ENCODE data around the gene PTPRN2. TPM values are rescaled to one million over a fixed set of nuclear protein-coding genes. Genes with fewer than 3 reads are reported as not detected.

PTPRN2 gene
- total and polyA plus RNA-seq, 2 of the 13 experiments (the other 11 are each of a cell fraction or from before 2014, with no cell fraction given) = 2.5 to 24.2 TPM

DNA sequence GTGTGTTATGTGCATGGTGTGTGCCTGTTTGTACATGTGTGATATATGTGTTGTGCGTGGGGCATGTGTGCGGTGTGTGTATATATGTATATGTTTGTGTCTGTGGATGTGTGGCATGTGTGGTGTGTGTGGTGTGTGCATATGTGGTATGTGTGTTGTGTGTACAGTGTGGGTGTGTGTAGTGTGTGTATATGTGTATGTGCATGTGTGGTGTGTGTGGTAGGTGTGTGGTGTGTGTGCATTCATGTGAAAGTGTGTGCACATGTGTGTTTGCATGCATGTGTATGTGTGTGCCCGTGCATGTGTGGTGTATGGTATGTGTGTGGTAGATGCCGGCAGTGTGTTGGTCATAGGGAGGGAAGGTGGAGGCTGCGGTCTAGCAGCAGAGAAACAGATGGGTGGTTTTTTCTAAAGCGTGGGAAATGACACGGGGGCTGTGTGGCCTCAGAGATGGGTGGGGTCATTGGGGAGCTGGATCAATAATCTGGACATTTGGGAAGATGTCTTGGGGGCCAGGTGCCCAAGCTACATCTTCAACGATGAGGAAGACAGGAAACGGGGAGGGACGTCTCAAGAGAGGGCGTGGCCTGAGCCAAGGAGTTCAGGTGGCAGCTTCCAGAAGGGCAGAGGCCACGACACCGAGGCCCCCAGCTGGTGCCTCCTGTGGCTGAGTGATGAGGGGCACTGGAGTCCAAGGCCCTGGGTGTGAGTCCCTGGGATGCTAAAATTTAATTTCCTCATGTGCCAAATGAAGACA, 769.5 kb downstream of the PTPRN2 start:
- Histone ChIP-seq H3K9me3 (ENCODE audit: low read length) (no peaks in the 10 kb centered on the region), H3K4me1 (ENCODE audit: insufficient read depth, low read length) (no peaks in the 10 kb centered on the region), H3K4me3 (replicated peaks in 1 of 3; ENCODE audit: insufficient read depth in 1 of 3, low read depth in 2 of 3, low read length in 3 of 3) (no peak overlapping the region), H3K9ac (ENCODE audit: insufficient read depth, low read depth, low read length) (no peak overlapping the region), H3K27ac (ENCODE audit: extremely low read length, insufficient read depth, low read length) (no peak overlapping the region), H2AFZ (ENCODE audit: low read length) (no peak overlapping the region), H3K27me3 (ENCODE audit: control insufficient read depth in 1 of 2, insufficient read depth in 2 of 2, low read length in 2 of 2) (peaks cover 0 to 1% of the 10 kb centered on the region in 2 experiments; a peak in 1 of 5 replicates), H3K4me2 (ENCODE audit: low read depth, low read length) (no peak overlapping the region), H3K36me3 (replicated peaks in 1 of 2; ENCODE audit: control insufficient read depth in 1 of 2, insufficient read depth in 2 of 2, low read length in 2 of 2) (no peaks in the 10 kb centered on the region), H4K20me1 (ENCODE audit: insufficient read depth, low read length) (peaks cover 6% of the 10 kb centered on the region; the same call in 1 of the 2 replicates), H3K79me2 (ENCODE audit: insufficient read depth, low read length) (no peaks in the 10 kb centered on the region)
- DNase-seq (ENCODE audit: low spot score) (no peak), FAIRE-seq (no peak), ATAC-seq (no peak)
- ChIA-PET CTCF (ENCODE audit: low intra/inter-chr PET ratio, low total read pairs) (no interaction called here), POLR2A (no interaction called here)
- WGBS (ENCODE audit: low lambda C conversion rate) = 60% methylated on average over 13 of the region's 13 CpGs
- in situ Hi-C loops (cut with HindIII; ENCODE audit: extremely low pct_ligation_motif_present, low pct_unique_long_range_greater_than_20kb) (no loop called here), intact Hi-C loops (cut with micrococcal nuclease; ENCODE audit: unreplicated experiment) (no loop called here)
- BruUV-seq (replicated peaks) = no TSS peak
- no peak for TF ChIP-seq HOXA7 (CRISPR knock-in tag; IDR thresholded peaks at IDR 0.05)
- no peak for TF ChIP-seq NR2F6 (IDR thresholded peaks at IDR 0.05)
- TF ChIP-seq NR2F6 (CRISPR knock-in tag; IDR thresholded peaks at IDR 0.05) = no peak
- no peak for TF ChIP-seq ZNF713 (CRISPR knock-in tag; IDR thresholded peaks at IDR 0.05)
- TF ChIP-seq, protein P1, sequence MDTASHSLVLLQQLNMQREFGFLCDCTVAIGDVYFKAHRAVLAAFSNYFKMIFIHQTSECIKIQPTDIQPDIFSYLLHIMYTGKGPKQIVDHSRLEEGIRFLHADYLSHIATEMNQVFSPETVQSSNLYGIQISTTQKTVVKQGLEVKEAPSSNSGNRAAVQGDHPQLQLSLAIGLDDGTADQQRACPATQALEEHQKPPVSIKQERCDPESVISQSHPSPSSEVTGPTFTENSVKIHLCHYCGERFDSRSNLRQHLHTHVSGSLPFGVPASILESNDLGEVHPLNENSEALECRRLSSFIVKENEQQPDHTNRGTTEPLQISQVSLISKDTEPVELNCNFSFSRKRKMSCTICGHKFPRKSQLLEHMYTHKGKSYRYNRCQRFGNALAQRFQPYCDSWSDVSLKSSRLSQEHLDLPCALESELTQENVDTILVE (CRISPR knock-in tag; IDR thresholded peaks at IDR 0.05) = no peak
- no peak for TF ChIP-seq ZNF747 (CRISPR knock-in tag; IDR thresholded peaks at IDR 0.05; ENCODE audit: borderline replicate concordance)
- TF ChIP-seq TRIM24 (CRISPR knock-in tag; IDR thresholded peaks at IDR 0.05) = no peak
- TF ChIP-seq HNF4A (CRISPR knock-in tag; IDR thresholded peaks at IDR 0.05) = no peak
- TF ChIP-seq, protein P2, sequence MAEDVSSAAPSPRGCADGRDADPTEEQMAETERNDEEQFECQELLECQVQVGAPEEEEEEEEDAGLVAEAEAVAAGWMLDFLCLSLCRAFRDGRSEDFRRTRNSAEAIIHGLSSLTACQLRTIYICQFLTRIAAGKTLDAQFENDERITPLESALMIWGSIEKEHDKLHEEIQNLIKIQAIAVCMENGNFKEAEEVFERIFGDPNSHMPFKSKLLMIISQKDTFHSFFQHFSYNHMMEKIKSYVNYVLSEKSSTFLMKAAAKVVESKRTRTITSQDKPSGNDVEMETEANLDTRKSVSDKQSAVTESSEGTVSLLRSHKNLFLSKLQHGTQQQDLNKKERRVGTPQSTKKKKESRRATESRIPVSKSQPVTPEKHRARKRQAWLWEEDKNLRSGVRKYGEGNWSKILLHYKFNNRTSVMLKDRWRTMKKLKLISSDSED (CRISPR knock-in tag; IDR thresholded peaks at IDR 0.05) = no peak
- TF ChIP-seq ZNF451 (CRISPR knock-in tag; IDR thresholded peaks at IDR 0.05) = no peak
- no peak for TF ChIP-seq RORA (CRISPR knock-in tag; IDR thresholded peaks at IDR 0.05)
- TF ChIP-seq RFXAP (CRISPR knock-in tag; IDR thresholded peaks at IDR 0.05; ENCODE audit: borderline replicate concordance) = no peak
- 0 out of 2 replicates have a peak, but pooled peaks have one; percentile 31 for TF ChIP-seq FOXA1 (IDR thresholded peaks at IDR 0.05)
- no peak for TF ChIP-seq FOXA1 (CRISPR knock-in tag; IDR thresholded peaks at IDR 0.05)
- no peak for TF ChIP-seq CHCHD3 (CRISPR knock-in tag; IDR thresholded peaks at IDR 0.05)
- no peak for TF ChIP-seq SMC3 (IDR thresholded peaks at IDR 0.05; ENCODE audit: low read length)
- TF ChIP-seq ZNF777 (CRISPR knock-in tag; IDR thresholded peaks at IDR 0.05) = no peak
- TF ChIP-seq NFRKB (IDR thresholded peaks at IDR 0.05) = 0 out of 2 replicates have a peak, but pooled peaks have one; percentile 25
- TF ChIP-seq ZFP36 (IDR thresholded peaks at IDR 0.05; ENCODE audit: borderline replicate concordance, low read depth, low read length, partially characterized antibody) = no peak
- TF ChIP-seq ZNF556 (CRISPR knock-in tag; IDR thresholded peaks at IDR 0.05; ENCODE audit: borderline replicate concordance) = no peak
- TF ChIP-seq ZNF207 (IDR thresholded peaks at IDR 0.05; ENCODE audit: borderline replicate concordance) = no peak
- no peak for TF ChIP-seq KDM4B (CRISPR knock-in tag; IDR thresholded peaks at IDR 0.05)
- no peak for TF ChIP-seq ZNF563 (CRISPR knock-in tag; IDR thresholded peaks at IDR 0.05)
- TF ChIP-seq JUNB (CRISPR knock-in tag; IDR thresholded peaks at IDR 0.05; ENCODE audit: borderline replicate concordance) = no peak
